Measurements from ENCODE around the gene CDC45. TPM values are rescaled to one million over a fixed set of nuclear protein-coding genes. Genes with fewer than 3 reads are reported as not detected.

Gene CDC45
- total and polyA plus RNA-seq, 2 of the 13 experiments (the other 11 are each of a cell fraction or from before 2014, with no cell fraction given), result 14.4 to 36.3 TPM

GRCh38 chr22:19479355-19480172, at the start of gene CDC45 (continued):
- no peak for TF ChIP-seq AKNA (CRISPR knock-in tag; IDR thresholded peaks at IDR 0.05; ENCODE audit: borderline replicate concordance)
- TF ChIP-seq HOXA3 (CRISPR knock-in tag; IDR thresholded peaks at IDR 0.05), result peak; percentile 97
- TF ChIP-seq REL (CRISPR knock-in tag; conservative IDR thresholded peaks at IDR 0.05), result no peak
- TF ChIP-seq KMT2B (CRISPR knock-in tag; IDR thresholded peaks at IDR 0.05), result peak; percentile 46; the same call in 1 of the 2 replicates
- TF ChIP-seq CHCHD3 (CRISPR knock-in tag; IDR thresholded peaks at IDR 0.05), result no peak
- peak; percentile 24; the same call in 1 of the 2 replicates for TF ChIP-seq ZNF691 (CRISPR knock-in tag; IDR thresholded peaks at IDR 0.05; ENCODE audit: borderline replicate concordance, low read depth)
- no peak; the same call in 1 of the 2 replicates for TF ChIP-seq SRF (IDR thresholded peaks at IDR 0.05; ENCODE audit: low read depth, low read length)
- TF ChIP-seq MIXL1 (CRISPR knock-in tag; IDR thresholded peaks at IDR 0.05), result peak; percentile 12; the same call in 1 of the 2 replicates
- TF ChIP-seq YY1 (IDR thresholded peaks at IDR 0.05; ENCODE audit: insufficient read depth, insufficient replicate concordance, low read depth, low read length), result peak; percentile 97
- TF ChIP-seq ARID4A (CRISPR knock-in tag; IDR thresholded peaks at IDR 0.05; ENCODE audit: borderline replicate concordance), result peak; percentile 97
- peak; percentile 27; the same call in 1 of the 2 replicates for TF ChIP-seq ZFX (CRISPR knock-in tag; IDR thresholded peaks at IDR 0.05; ENCODE audit: low read depth)
- no peak for TF ChIP-seq FOXA1 (IDR thresholded peaks at IDR 0.05)
- TF ChIP-seq FOXA1 (CRISPR knock-in tag; IDR thresholded peaks at IDR 0.05), result no peak; the same call in 1 of the 2 replicates
- TF ChIP-seq ZSCAN9 (CRISPR knock-in tag; IDR thresholded peaks at IDR 0.05; ENCODE audit: borderline replicate concordance), result no peak; the same call in 1 of the 2 replicates
- no peak; the same call in 1 of the 2 replicates for TF ChIP-seq KDM3A (CRISPR knock-in tag; IDR thresholded peaks at IDR 0.05; ENCODE audit: low read depth)
- TF ChIP-seq ZFP82 (CRISPR knock-in tag; IDR thresholded peaks at IDR 0.05; ENCODE audit: borderline replicate concordance), result no peak
- peak; percentile 95 for TF ChIP-seq ATF1 (CRISPR knock-in tag; IDR thresholded peaks at IDR 0.05)
- TF ChIP-seq LBX2 (CRISPR knock-in tag; IDR thresholded peaks at IDR 0.05; ENCODE audit: borderline replicate concordance), result no peak
- TF ChIP-seq KDM6A (CRISPR knock-in tag; IDR thresholded peaks at IDR 0.05; ENCODE audit: low read depth), result no peak
- no peak for TF ChIP-seq KDM1A (CRISPR knock-in tag; IDR thresholded peaks at IDR 0.05)

Data from HepG2 (cell line).